ENCODE data around the gene ZCCHC24.
"Not testable (repeated sequence)": the region's sequence is repeated elsewhere in the genome, so short reads cannot be mapped to it uniquely, and the experiment has no call there.

The ZCCHC24 gene

GRCh38 chr10:79472449-79472848 lies 27.0 kb upstream of the ZCCHC24 start:
- no peak for DNase-seq (ENCODE audit: low spot score)

DNA sequence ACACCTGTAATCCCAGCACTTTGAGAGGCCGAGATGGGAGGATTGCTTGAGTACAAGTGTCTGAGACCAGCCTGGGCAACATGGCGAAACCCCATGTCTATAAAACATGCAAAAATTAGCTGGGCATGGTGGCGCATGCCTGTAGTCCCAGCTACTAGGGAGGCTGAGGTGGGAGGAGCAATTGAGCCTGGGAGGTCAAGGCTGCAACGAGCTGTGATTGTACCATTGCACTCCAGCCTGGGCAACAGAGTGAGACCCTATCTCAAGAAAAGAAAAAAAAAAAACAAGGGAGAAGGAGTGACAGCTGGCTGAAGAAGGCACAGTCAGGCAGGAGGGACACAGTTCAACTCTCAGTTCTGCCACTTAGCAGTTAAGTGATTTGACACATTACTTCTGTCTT lies 26.4 kb upstream of the ZCCHC24 start:
- no peak for DNase-seq (ENCODE audit: low spot score)

GRCh38 chr10:79470096-79470495 lies 24.7 kb upstream of the ZCCHC24 start:
- no peak for DNase-seq (ENCODE audit: low spot score)

GRCh38 chr10:79468841-79469585 lies 23.6 kb upstream of the ZCCHC24 start:
- no peak for DNase-seq (ENCODE audit: low spot score)

- DNase-seq (ENCODE audit: low spot score) = no peak
Observed at GRCh38 chr10:79468015-79468560, 22.7 kb upstream of the ZCCHC24 start.

DNA sequence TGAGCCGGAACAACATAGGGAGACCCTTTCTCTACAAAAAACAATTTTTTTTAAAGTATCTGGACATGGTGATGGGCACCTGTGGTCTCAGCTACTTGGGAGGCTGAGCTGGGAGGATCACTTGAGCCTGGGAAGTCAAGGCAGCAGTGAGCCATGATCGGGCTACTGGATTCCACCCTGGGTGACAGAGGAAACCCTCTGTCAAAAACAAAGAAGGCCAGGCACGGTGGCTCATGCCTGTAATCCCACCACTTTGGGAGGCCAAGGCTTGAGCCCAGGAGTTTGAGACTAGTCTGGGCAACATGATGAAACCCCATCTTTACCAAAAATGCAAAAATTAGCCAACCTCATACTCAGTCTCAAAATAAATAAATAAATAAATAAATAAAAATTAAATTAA lies 19.9 kb upstream of the ZCCHC24 start:
- DNase-seq (ENCODE audit: low spot score) = no peak

GRCh38 chr10:79463578-79464496 lies 18.4 kb upstream of the ZCCHC24 start:
- DNase-seq (ENCODE audit: low spot score) = peak; percentile 72

DNA sequence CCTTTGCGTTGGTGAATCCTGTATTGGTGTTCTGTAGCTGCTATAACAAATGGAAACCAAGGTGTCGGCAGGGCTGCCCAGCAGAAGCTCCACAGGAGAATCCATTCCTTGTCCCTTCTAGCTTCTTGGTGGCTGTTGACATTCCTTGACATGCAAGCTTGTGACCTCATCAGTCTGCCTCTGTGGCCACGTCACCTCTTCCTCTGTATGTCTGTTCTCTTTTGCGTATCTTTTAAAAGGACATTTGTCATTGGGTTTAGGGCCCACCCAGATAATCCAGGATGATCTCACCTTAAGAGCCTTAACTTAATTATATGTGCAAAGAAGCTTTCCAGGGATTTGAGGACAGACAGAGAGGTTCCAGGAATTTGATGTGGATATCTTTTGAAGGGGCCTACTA lies 15.3 kb upstream of the ZCCHC24 start:
- DNase-seq (ENCODE audit: low spot score) = no peak

DNA sequence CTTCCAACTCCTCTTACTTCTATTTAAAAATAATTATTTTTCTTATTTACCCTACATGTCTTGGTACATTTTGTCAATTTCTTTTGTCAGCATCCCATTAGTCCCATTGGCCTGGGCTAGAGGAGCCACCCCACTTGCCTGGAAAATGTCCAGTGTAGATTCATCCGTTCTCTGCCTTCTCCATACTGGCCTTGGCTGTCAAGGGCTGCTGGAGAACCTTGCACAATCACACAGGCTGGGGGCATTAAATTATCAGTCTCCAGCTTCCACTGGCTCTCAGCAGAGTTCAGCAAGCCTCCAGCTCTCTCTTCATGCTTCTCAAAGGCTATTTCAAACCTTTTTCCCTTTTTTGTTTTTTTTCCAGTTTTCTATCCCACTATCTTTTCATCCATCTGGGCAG lies 13.8 kb upstream of the ZCCHC24 start:
- no peak for DNase-seq (ENCODE audit: low spot score)

- DNase-seq (ENCODE audit: low spot score) = no peak
Observed at GRCh38 chr10:79458483-79458882, 13.1 kb upstream of the ZCCHC24 start.

DNA sequence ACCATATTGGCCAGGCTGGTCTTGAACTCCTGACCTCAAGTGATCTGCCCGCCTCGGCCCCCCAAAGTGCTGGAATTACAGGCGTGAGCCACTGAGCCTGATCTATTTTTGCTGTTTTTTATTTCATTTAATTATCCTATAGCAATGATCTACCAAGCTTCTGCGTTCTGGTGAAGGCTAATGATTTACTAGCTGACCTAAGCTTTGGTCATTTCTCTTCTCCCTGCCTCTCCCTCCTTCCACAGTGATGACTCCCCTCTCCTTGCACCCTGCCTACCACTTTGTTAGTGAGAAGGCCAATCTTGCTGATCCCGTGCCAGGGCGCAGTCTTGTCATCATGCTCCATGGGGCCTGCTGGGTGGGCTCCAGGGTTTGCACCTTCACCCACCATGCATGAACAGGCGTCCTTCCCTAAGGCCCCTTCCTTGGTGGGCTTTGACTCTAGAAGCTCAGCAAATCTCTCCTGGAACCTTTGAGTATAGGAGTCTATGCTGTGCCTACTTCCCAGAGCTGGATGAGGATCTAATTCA lies 11.9 kb upstream of the ZCCHC24 start:
- no peak for DNase-seq (ENCODE audit: low spot score)

- DNase-seq (ENCODE audit: low spot score) = no peak
Observed at GRCh38 chr10:79454259-79454658, 8.8 kb upstream of the ZCCHC24 start.

- no peak for DNase-seq (ENCODE audit: low spot score)
Observed at GRCh38 chr10:79453392-79453791, 8.0 kb upstream of the ZCCHC24 start.

GRCh38 chr10:79452174-79452611 lies 6.8 kb upstream of the ZCCHC24 start:
- no peak for DNase-seq (ENCODE audit: low spot score)

DNA sequence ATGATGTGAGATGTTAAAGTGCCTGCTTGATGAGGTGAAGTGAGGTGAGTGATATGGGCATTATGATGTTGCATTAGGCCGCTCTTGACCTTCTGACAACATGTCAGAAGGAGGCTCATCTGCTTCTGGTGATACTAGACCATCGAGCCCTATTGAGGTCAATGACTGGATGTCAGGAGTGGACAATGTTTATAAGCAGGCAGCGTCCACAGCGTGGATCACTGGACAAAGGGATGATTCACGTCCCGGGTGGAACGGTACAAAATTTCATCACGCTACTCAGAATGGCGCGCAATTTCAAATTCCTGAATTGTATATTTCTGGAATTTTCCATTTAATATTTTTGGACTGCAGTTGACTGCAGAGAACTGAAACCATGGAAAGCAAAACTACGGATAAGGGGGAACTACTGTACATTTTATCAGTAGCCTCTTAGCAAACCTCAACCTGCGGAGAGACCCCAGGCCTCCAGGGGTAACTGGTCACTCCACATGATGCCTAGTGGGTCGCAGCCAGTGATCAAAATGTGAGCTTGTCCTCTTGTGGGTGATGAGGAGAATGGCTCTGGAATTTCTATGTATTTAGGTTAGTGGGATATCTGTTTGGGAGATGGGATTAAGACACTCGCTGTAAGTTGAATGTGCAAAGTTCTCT lies 5.7 kb upstream of the ZCCHC24 start:
- DNase-seq (ENCODE audit: low spot score) = no peak

GRCh38 chr10:79449181-79450146 lies 4.0 kb upstream of the ZCCHC24 start:
- no peak for DNase-seq (ENCODE audit: low spot score)

DNA sequence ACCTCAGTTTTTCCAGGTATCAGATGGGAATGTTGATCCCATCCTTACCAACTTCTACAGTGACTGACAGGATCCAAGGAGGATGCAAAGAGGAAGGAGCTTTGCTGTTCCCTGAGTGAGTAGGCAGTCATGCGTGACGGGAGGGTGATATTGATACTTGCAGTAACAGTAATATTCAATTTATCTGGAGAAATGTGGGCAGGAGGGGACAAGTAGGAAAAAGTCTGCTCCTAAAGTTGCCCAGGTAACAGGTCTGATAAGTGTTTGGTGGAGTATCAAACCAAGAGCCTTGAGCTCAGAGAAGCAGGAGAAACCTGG lies 3.3 kb upstream of the ZCCHC24 start:
- no peak for DNase-seq (ENCODE audit: low spot score)

DNA sequence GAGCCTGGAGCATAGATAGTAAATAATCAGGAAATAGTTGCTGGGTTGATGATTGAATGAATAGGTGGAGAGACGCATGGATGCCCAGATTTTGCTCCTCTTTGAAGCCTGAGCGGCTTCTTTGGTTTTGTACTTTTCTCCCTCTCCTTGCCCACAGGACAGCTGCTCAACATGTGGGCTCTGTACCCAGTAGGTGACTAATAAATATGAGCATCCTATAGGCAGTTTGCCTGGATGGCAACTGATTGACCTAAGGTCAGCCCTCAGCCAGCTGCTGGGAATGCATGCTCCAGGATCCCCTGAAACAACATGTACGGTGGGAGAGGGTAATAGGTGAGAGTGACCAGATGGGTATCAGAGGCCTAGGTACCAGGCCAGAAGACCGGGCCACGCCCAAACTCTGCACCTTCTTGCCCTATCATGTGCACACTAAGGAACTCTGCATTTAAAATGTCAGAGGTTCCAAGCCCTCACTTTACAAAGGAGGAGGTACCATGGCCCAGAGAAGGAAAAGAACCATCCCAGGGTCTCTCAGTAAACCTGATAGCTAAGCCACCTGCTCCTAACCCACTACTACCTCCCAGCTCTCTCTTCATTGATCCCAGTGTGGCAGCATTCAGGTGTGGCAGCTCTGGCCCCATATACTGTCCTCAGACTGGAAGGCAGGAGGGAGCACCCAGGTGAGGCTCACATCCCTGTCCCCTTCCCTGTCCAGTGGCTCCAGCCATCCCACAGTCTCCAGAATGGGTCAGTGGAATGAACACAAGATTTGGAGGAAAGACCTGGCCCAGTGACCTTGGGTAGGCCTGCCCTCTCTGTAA lies 2.7 kb upstream of the ZCCHC24 start:
- DNase-seq (ENCODE audit: low spot score) = no peak

DNA sequence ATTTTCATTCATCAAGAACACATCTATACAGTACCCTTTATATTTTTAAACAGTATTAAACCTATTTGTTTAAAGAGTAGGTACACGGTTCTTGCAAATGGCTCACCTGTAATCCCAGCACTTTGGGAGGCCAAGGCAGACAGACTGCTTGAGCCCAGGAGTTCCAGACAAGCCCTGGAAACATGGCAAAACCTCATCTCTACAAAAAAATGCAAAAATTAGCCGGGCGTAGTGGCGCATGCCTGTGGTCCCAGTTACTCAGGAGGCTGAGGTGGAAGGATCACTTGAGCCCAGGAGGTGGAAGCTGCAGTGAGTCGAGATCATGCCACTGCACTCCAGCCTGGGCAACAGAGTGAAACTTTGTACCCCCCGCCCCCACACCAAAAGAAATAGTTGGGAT lies 1.8 kb upstream of the ZCCHC24 start:
- not testable (repeated sequence) for DNase-seq (ENCODE audit: low spot score)

DNA sequence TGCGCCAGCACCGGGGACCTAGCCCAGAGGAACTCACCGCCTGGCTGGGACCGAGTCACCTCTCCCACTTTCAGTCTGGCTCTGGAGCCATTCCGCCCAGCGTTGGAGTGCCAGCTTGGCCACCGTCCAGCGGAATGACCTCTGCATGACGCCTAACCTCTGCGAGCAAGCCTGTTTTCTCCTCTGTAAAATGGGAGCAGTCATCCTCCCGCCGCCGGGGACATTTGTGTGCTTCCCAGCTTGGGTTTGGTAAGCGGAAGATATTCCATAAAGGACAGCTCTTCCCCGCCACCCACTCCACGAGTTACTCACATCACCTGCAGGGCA lies 1.3 kb upstream of the ZCCHC24 start:
- no peak for DNase-seq (ENCODE audit: low spot score)

Measured in left forelimb (tissue), 1 donor.